GM23338 (cell line): ENCODE results near the gene ADAMTS4. TPM values are rescaled to one million over a fixed set of nuclear protein-coding genes. Genes with fewer than 3 reads are reported as not detected.

ENCODE experiments used
- ATAC-seq: fragments of 200-7000 bp; cut with Tn5 transposase; 3 replicates; pipeline ENCODE4 v1.9.1; 2020
- DNase-seq: peaks from one replicate; pipeline ENCODE4 v3.0.0-alpha.2; 2015; ENCODE audit warnings: low spot score
- H2AFZ ChIP-seq: fragments of 200-600 bp; sonication (generic); 2 replicates; pipeline ENCODE4 v1.8.0; 2016; ENCODE audit warnings: antibody characterized with exemption, mild to moderate bottlenecking, moderate library complexity
- H3F3A ChIP-seq: fragments of 200-600 bp; sonication (generic); replicated peaks from 2 replicates; pipeline ENCODE4 v1.8.0; 2017; ENCODE audit warnings: antibody characterized with exemption, mixed run types, low read depth
- H3K27ac ChIP-seq: fragments of 200-600 bp; sonication (generic); 2 replicates; pipeline ENCODE4 v1.6.1; 2016; ENCODE audit warnings: low read depth
- H3K27me3 ChIP-seq: fragments of 200-600 bp; sonication (generic); 2 replicates; pipeline ENCODE4 v1.8.0; 2016; ENCODE audit warnings: mild to moderate bottlenecking, mixed run types, moderate library complexity; ENCODE audit not compliant: insufficient read depth
- H3K36me3 ChIP-seq: fragments of 200-600 bp; sonication (generic); 2 replicates; pipeline ENCODE4 v1.8.0; 2016; ENCODE audit warnings: mild to moderate bottlenecking; ENCODE audit not compliant: insufficient read depth
- H3K4me1 ChIP-seq: fragments of 200-600 bp; sonication (generic); 2 replicates; pipeline ENCODE4 v1.8.0; 2016; ENCODE audit warnings: mild to moderate bottlenecking, moderate library complexity; ENCODE audit not compliant: insufficient read depth
- H3K4me2 ChIP-seq: fragments of 200-600 bp; sonication (generic); 2 replicates; pipeline ENCODE4 v1.7.1; 2017; ENCODE audit warnings: mixed run types
- H3K4me3 ChIP-seq: fragments of 200-600 bp; sonication (generic); 2 replicates; pipeline ENCODE4 v1.6.1; 2016; ENCODE audit warnings: mixed run types
- H3K79me2 ChIP-seq: fragments of 200-600 bp; sonication (generic); replicated peaks from 2 replicates; pipeline ENCODE4 v1.8.0; 2017; ENCODE audit warnings: mild to moderate bottlenecking; ENCODE audit not compliant: insufficient read depth
- H3K9me2 ChIP-seq: fragments of 200-600 bp; sonication (generic); 2 replicates; pipeline ENCODE4 v1.8.0; 2017; ENCODE audit not compliant: insufficient read depth
- H4K20me1 ChIP-seq: fragments of 200-600 bp; sonication (generic); replicated peaks from 2 replicates; pipeline ENCODE4 v1.8.0; 2017; ENCODE audit warnings: mild to moderate bottlenecking; ENCODE audit not compliant: insufficient read depth
- H3K27ac Mint-ChIP-seq: 2 replicates; pipeline ENCODE4 v1.8.0; 2020; ENCODE audit warnings: inconsistent platforms, mild to moderate bottlenecking, moderate library complexity, mixed read lengths
- H3K27me3 Mint-ChIP-seq: 3 replicates; pipeline ENCODE4 v1.8.0; 2022; ENCODE audit warnings: low read depth, mild to moderate bottlenecking, moderate library complexity, mixed read lengths, inconsistent platforms; ENCODE audit not compliant: insufficient read depth, poor library complexity
- H3K36me3 Mint-ChIP-seq: 3 replicates; pipeline ENCODE4 v1.8.0; 2021; ENCODE audit warnings: low read depth, mild to moderate bottlenecking, inconsistent platforms, moderate library complexity, mixed read lengths
- H3K4me1 Mint-ChIP-seq: 3 replicates; pipeline ENCODE4 v1.8.0; 2020; ENCODE audit warnings: mild to moderate bottlenecking, inconsistent platforms, mixed read lengths
- H3K4me3 Mint-ChIP-seq: 3 replicates; pipeline ENCODE4 v1.8.0; 2021; ENCODE audit warnings: moderate library complexity, mild to moderate bottlenecking, inconsistent platforms, mixed read lengths
- H3K9me3 Mint-ChIP-seq: 3 replicates; pipeline ENCODE4 v1.8.0; 2020; ENCODE audit warnings: moderate library complexity, mild to moderate bottlenecking, inconsistent platforms, mixed read lengths
- CREB1 ChIP-seq: fragments of 250-450 bp; sonication (Bioruptor Pico); IDR thresholded peaks from 2 replicates; pipeline ENCODE4 v1.5.0; 2020; ENCODE audit warnings: low read depth, mild to moderate bottlenecking, moderate library complexity
- EZH2 ChIP-seq: fragments of 200-600 bp; sonication (generic); IDR thresholded peaks from one replicate; pipeline ENCODE4 v1.8.0; 2017; ENCODE audit warnings: antibody characterized with exemption, mild to moderate bottlenecking, low read depth; ENCODE audit not compliant: unreplicated experiment
- JUNB ChIP-seq: IDR thresholded peaks from one replicate; pipeline ENCODE4 v1.6.1; 2016; ENCODE audit warnings: antibody characterized with exemption; ENCODE audit not compliant: unreplicated experiment
- STAT1 ChIP-seq: IDR thresholded peaks from one replicate; pipeline ENCODE4 v1.6.1; 2016; ENCODE audit warnings: antibody characterized with exemption; ENCODE audit not compliant: unreplicated experiment
- ZNF331 ChIP-seq: fragments of 250-450 bp; sonication (Bioruptor Pico); IDR thresholded peaks from 2 replicates; pipeline ENCODE4 v1.5.0; 2020; ENCODE audit warnings: low read depth, mild to moderate bottlenecking, moderate library complexity
- polyA plus RNA-seq: library from polyadenylated mRNA; unstranded; fragments of >200 nt; fragmentation: Nextera tagmentation; extraction: Ambion mirVana; gene quantifications from 2 replicates; pipeline ENCODE4 v1.2.1, GENCODE V29; 2016
- total RNA-seq: library from RNA; depleted of rRNA; stranded (reverse); fragments of >200 nt; shearing (Covaris generic); gene quantifications from 2 replicates; pipeline ENCODE4 v1.2.3, GENCODE V29; 2014
- TF ChIP-seq, protein P1 (sequence below), 2 experiments: fragments of 200-600 bp in 1 of 2; sonication (generic) in 1 of 2; conservative IDR thresholded peaks; 2 replicates each; pipeline versions ENCODE4 v1.5.1 to v1.6.1; 2016 to 2017; ENCODE audit warnings: antibody characterized with exemption in 2 of 2, low read depth in 2 of 2, mild to moderate bottlenecking in 2 of 2, moderate library complexity in 1 of 2
- TF ChIP-seq, protein P2 (sequence below): fragments of 250-450 bp; sonication (Bioruptor Pico); IDR thresholded peaks from 2 replicates; pipeline ENCODE4 v1.5.0; 2020; ENCODE audit warnings: mild to moderate bottlenecking, moderate library complexity

The ADAMTS4 gene
- total and polyA plus RNA-seq, 2 experiments from 2014 or later, result 1.3 to 5.2 TPM

DNA sequence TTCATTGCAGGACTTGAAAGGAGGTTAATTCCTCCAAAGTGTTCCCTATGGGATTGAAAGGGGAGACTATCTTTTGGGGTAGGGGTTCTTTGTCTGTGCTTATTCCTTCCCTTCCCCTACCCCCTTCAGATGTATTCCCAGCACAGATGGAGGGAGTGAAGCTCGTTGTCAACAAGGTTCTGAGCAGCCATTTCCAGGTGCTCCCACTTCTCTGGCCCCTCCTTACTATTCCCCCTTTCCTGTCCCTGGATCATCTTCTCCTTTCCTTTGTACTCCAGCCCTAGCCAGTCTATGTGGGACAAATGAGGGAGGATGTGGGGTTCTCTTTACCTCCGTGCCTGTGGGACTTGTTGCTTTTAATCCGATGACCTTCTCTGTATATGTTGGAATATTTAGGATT, 27.9 kb upstream of the ADAMTS4 start:
- H3K36me3 Mint-ChIP-seq, result peaks cover 20% of the 10 kb centered on the region
- Histone ChIP-seq H3K79me2 (no peaks in the 10 kb centered on the region), H3K4me2 (peak overlapping the region; percentile 96), H2AFZ (peak overlapping the region; percentile 11), H3K27me3 (no peaks in the 10 kb centered on the region), H3K36me3 (peaks cover 6% of the 10 kb centered on the region), H3F3A (peaks cover 3% of the 10 kb centered on the region; the same call in 1 of the 2 replicates), H3K4me3 (peak overlapping the region; percentile 55), H3K9me2 (no peaks in the 10 kb centered on the region), H3K27ac (peak overlapping the region; percentile 84; the same call in 1 of the 2 replicates), H3K4me1 (peaks cover 13% of the 10 kb centered on the region), H4K20me1 (no peaks in the 10 kb centered on the region)
- ATAC-seq (no peak), DNase-seq (no peak)
- H3K27me3 Mint-ChIP-seq, result peaks cover 6% of the 10 kb centered on the region
- peak overlapping the region; percentile 95 for H3K27ac Mint-ChIP-seq
- H3K4me1 Mint-ChIP-seq, result peaks cover 26% of the 10 kb centered on the region
- no peak for TF ChIP-seq EZH2
- TF ChIP-seq, protein P1, sequence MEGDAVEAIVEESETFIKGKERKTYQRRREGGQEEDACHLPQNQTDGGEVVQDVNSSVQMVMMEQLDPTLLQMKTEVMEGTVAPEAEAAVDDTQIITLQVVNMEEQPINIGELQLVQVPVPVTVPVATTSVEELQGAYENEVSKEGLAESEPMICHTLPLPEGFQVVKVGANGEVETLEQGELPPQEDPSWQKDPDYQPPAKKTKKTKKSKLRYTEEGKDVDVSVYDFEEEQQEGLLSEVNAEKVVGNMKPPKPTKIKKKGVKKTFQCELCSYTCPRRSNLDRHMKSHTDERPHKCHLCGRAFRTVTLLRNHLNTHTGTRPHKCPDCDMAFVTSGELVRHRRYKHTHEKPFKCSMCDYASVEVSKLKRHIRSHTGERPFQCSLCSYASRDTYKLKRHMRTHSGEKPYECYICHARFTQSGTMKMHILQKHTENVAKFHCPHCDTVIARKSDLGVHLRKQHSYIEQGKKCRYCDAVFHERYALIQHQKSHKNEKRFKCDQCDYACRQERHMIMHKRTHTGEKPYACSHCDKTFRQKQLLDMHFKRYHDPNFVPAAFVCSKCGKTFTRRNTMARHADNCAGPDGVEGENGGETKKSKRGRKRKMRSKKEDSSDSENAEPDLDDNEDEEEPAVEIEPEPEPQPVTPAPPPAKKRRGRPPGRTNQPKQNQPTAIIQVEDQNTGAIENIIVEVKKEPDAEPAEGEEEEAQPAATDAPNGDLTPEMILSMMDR (conservative IDR thresholded peaks at IDR 0.05; ENCODE audit: low read depth in 2 of 2), result no peak
- no peak for TF ChIP-seq JUNB
- TF ChIP-seq ZNF331 (CRISPR knock-in tag), result no peak
- no peaks in the 10 kb centered on the region for H3K9me3 Mint-ChIP-seq
- H3K4me3 Mint-ChIP-seq, result peak overlapping the region; percentile 97

DNA sequence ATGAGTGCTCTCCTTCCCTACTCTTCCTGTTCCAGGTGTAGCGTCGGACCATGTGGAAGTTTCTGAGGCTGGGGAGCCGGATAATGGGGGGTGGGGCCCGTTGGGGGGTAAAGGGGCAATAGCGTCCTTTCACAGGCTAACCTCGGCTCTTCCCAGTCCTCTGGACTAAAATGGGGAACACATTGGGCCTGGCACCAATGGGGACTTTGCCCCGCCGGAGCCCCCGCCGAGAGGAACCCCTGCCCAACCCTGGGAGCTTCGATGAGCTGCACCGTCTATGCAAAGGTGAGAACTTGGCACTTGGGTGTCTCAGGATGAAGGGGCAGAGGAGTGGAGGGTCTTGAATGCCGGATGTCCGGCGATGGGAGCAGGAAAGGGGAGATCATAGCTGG, 27.5 kb upstream of the ADAMTS4 start:
- DNase-seq (peak; percentile 21), ATAC-seq (no peak; the same call in 2 of the 3 replicates)
- Histone ChIP-seq H2AFZ (peak overlapping the region; percentile 11), H4K20me1 (no peaks in the 10 kb centered on the region), H3K79me2 (no peaks in the 10 kb centered on the region), H3K9me2 (no peaks in the 10 kb centered on the region), H3K4me3 (peak overlapping the region; percentile 55), H3K27ac (0 out of 2 replicates have a peak overlapping the region, but pooled peaks have one; percentile 84), H3K4me1 (peaks cover 13% of the 10 kb centered on the region), H3F3A (peaks cover 3% of the 10 kb centered on the region; the same call in 1 of the 2 replicates), H3K27me3 (no peaks in the 10 kb centered on the region), H3K4me2 (peak overlapping the region; percentile 96), H3K36me3 (peaks cover 6% of the 10 kb centered on the region)
- Mint-ChIP-seq H3K27ac (peak overlapping the region; percentile 95), H3K4me3 (peak overlapping the region; percentile 97), H3K9me3 (no peaks in the 10 kb centered on the region), H3K27me3 (peaks cover 6% of the 10 kb centered on the region), H3K36me3 (peaks cover 20% of the 10 kb centered on the region), H3K4me1 (peaks cover 26% of the 10 kb centered on the region)
- no peak for TF ChIP-seq JUNB
- TF ChIP-seq, protein P2, sequence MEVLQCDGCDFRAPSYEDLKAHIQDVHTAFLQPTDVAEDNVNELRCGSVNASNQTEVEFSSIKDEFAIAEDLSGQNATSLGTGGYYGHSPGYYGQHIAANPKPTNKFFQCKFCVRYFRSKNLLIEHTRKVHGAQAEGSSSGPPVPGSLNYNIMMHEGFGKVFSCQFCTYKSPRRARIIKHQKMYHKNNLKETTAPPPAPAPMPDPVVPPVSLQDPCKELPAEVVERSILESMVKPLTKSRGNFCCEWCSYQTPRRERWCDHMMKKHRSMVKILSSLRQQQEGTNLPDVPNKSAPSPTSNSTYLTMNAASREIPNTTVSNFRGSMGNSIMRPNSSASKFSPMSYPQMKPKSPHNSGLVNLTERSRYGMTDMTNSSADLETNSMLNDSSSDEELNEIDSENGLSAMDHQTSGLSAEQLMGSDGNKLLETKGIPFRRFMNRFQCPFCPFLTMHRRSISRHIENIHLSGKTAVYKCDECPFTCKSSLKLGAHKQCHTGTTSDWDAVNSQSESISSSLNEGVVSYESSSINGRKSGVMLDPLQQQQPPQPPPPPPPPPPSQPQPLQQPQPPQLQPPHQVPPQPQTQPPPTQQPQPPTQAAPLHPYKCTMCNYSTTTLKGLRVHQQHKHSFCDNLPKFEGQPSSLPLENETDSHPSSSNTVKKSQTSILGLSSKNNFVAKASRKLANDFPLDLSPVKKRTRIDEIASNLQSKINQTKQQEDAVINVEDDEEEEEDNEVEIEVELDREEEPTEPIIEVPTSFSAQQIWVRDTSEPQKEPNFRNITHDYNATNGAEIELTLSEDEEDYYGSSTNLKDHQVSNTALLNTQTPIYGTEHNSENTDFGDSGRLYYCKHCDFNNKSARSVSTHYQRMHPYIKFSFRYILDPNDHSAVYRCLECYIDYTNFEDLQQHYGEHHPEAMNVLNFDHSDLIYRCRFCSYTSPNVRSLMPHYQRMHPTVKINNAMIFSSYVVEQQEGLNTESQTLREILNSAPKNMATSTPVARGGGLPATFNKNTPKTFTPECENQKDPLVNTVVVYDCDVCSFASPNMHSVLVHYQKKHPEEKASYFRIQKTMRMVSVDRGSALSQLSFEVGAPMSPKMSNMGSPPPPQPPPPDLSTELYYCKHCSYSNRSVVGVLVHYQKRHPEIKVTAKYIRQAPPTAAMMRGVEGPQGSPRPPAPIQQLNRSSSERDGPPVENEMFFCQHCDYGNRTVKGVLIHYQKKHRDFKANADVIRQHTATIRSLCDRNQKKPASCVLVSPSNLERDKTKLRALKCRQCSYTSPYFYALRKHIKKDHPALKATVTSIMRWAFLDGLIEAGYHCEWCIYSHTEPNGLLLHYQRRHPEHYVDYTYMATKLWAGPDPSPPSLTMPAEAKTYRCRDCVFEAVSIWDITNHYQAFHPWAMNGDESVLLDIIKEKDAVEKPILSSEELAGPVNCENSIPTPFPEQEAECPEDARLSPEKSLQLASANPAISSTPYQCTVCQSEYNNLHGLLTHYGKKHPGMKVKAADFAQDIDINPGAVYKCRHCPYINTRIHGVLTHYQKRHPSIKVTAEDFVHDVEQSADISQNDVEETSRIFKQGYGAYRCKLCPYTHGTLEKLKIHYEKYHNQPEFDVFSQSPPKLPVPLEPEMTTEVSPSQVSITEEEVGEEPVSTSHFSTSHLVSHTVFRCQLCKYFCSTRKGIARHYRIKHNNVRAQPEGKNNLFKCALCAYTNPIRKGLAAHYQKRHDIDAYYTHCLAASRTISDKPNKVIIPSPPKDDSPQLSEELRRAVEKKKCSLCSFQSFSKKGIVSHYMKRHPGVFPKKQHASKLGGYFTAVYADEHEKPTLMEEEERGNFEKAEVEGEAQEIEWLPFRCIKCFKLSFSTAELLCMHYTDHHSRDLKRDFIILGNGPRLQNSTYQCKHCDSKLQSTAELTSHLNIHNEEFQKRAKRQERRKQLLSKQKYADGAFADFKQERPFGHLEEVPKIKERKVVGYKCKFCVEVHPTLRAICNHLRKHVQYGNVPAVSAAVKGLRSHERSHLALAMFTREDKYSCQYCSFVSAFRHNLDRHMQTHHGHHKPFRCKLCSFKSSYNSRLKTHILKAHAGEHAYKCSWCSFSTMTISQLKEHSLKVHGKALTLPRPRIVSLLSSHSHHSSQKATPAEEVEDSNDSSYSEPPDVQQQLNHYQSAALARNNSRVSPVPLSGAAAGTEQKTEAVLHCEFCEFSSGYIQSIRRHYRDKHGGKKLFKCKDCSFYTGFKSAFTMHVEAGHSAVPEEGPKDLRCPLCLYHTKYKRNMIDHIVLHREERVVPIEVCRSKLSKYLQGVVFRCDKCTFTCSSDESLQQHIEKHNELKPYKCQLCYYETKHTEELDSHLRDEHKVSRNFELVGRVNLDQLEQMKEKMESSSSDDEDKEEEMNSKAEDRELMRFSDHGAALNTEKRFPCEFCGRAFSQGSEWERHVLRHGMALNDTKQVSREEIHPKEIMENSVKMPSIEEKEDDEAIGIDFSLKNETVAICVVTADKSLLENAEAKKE (CRISPR knock-in tag), result no peak
- TF ChIP-seq STAT1, result no peak
- no peak for TF ChIP-seq EZH2
- no peak for TF ChIP-seq CREB1
